ENCODE data around the gene CHCHD6.

DNA sequence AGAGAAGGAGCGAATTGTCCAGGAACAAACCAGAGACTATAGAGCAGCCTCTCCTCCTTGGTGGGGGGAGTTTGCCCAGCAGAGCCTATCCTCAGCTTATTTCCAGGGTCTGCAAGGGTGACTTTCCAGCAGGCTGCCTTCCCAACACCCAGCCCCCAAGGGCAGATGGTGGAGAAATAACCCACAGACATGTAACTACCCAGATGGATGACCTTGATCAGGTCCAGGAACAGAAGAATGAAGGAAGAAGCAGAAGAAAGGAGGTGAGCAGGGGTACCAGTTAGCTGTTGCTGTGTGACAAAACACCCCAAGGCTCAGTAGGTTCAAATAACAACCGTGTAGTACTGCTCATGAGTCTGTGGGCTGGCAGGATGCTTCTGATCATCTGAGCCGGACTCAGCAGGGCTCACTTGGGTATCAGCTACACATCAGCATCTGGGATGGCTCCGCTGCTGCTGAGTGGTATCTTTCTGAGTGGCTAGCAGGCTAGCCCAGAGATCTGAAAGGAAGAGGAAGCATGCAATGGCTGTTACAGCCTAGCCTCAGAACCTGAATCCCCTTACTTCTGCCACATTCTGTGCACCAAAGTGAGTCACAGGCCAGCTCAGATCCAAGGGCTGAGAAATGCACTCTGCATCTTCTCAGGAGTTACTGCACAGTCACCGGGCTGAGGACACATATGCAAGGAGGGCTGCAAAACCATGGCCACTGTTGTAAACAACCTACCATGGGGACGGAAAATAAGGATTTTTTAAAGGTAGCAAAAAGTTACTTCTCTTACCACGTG is 26.9 kb upstream of the CHCHD6 start:
- TF ChIP-seq POLR2A (IDR thresholded peaks at IDR 0.05; ENCODE audit: low read length) (no peak), GATA1 (IDR thresholded peaks at IDR 0.05; ENCODE audit: low read depth, low read length) (no peak)

All from erythroblast (primary cell).